AG10803 (cell line): ENCODE results near the gene SLC43A2.
"Not testable (repeated sequence)": the region's sequence is repeated elsewhere in the genome, so short reads cannot be mapped to it uniquely, and the experiment has no call there.

Experiments used
- DNase-seq: peaks from one replicate; pipeline ENCODE4 v3.0.0; 2010; ENCODE audit warnings: low read depth
- H3K4me3 ChIP-seq: 2 replicates; pipeline ENCODE4 v1.5.1; 2011; ENCODE audit warnings: mild to moderate bottlenecking, low read length, control low read depth
- CTCF ChIP-seq: conservative IDR thresholded peaks from 2 replicates; pipeline ENCODE4 v1.5.1; 2011; ENCODE audit warnings: mild to moderate bottlenecking, low read length, control low read depth, inconsistent platforms

SLC43A2 gene

GRCh38 chr17:1563786-1564613, 64.6 kb downstream of the SLC43A2 start:
- no peak overlapping the region for H3K4me3 ChIP-seq

GRCh38 chr17:1563471-1563785, 65.2 kb downstream of the SLC43A2 start:
- H3K4me3 ChIP-seq = not testable (repeated sequence)

More at GRCh38 chr17:1563786-1564613, 64.6 kb downstream of the SLC43A2 start:
- no peak for TF ChIP-seq CTCF
- no peak for DNase-seq

GRCh38 chr17:1562176-1562643, 66.4 kb downstream of the SLC43A2 start:
- peak overlapping the region; percentile 77 for H3K4me3 ChIP-seq
- peak; percentile 39 for DNase-seq
- TF ChIP-seq CTCF = no peak

More at GRCh38 chr17:1563471-1563785, 65.2 kb downstream of the SLC43A2 start:
- not testable (repeated sequence) for DNase-seq

- DNase-seq = no peak
Measured at GRCh38 chr17:1561420-1562175, 67.0 kb downstream of the SLC43A2 start.

GRCh38 chr17:1560858-1561355, 67.7 kb downstream of the SLC43A2 start:
- peak overlapping the region; percentile 77 for H3K4me3 ChIP-seq
- no peak for TF ChIP-seq CTCF
- no peak for DNase-seq

More at GRCh38 chr17:1561420-1562175, 67.0 kb downstream of the SLC43A2 start:
- no peak for TF ChIP-seq CTCF
- peak overlapping the region; percentile 77 for H3K4me3 ChIP-seq

- peak overlapping the region; percentile 77; the same call in 1 of the 2 replicates for H3K4me3 ChIP-seq
- TF ChIP-seq CTCF = no peak
- no peak for DNase-seq
Measured at GRCh38 chr17:1560101-1560857, 68.4 kb downstream of the SLC43A2 start.
